WTC11 (cell line): Measurements from ENCODE around the gene KLHL30. TPM values are rescaled to one million over a fixed set of nuclear protein-coding genes. Genes with fewer than 3 reads are reported as not detected.

Source experiments
- ATAC-seq: fragments of 200-7000 bp; cut with Tn5 transposase; 2 replicates; pipeline ENCODE4 v1.10.0; 2021; ENCODE audit warnings: mild to moderate bottlenecking, moderate library complexity
- CTCF ChIA-PET: fragments of 300-600 bp; sonication (Branson Sonifier 250); formaldehyde crosslinking; loops from one replicate; lab custom pipeline; 2021; ENCODE audit warnings: antibody characterized with exemption; lab: Charles Lee
- POLR2A ChIA-PET: fragments of 350-600 bp; sonication (Branson Sonifier 250); formaldehyde crosslinking; loops from one replicate; lab custom pipeline; 2021; ENCODE audit warnings: antibody characterized with exemption; lab: Charles Lee
- DNase-seq: peaks from one replicate; pipeline ENCODE4 v3.0.0; 2021; ENCODE audit warnings: low spot score
- H3K27ac Mint-ChIP-seq: 2 replicates; pipeline ENCODE4 v1.8.0; 2021; ENCODE audit warnings: mixed read lengths
- H3K27me3 Mint-ChIP-seq: 2 replicates; pipeline ENCODE4 v1.8.0; 2021; ENCODE audit warnings: low read depth, mild to moderate bottlenecking, moderate library complexity, mixed read lengths
- H3K36me3 Mint-ChIP-seq: 2 replicates; pipeline ENCODE4 v1.8.0; 2021; ENCODE audit warnings: mixed read lengths
- H3K4me1 Mint-ChIP-seq: 2 replicates; pipeline ENCODE4 v1.8.0; 2022; ENCODE audit warnings: mixed read lengths
- H3K4me3 Mint-ChIP-seq: 2 replicates; pipeline ENCODE4 v1.8.0; 2021; ENCODE audit warnings: mild to moderate bottlenecking, moderate library complexity, mixed read lengths
- H3K9me3 Mint-ChIP-seq: 2 replicates; pipeline ENCODE4 v1.8.0; 2021; ENCODE audit warnings: mixed read lengths
- ATF1 ChIP-seq: sonication (generic); formaldehyde crosslinking; IDR thresholded peaks from 2 replicates; pipeline ENCODE4 v1.8.1; 2023; ENCODE audit warnings: mild to moderate bottlenecking, moderate library complexity, missing genetic modification reagents
- ATF6 ChIP-seq: sonication (generic); formaldehyde crosslinking; IDR thresholded peaks from 2 replicates; pipeline ENCODE4 v1.8.1; 2023; ENCODE audit warnings: mild to moderate bottlenecking, missing genetic modification reagents
- CBFB ChIP-seq: sonication (generic); formaldehyde crosslinking; IDR thresholded peaks from 2 replicates; pipeline ENCODE4 v1.8.1; 2022; ENCODE audit warnings: mild to moderate bottlenecking, low read depth, missing genetic modification reagents
- CDX4 ChIP-seq: fragments of 250-450 bp; sonication (Bioruptor Pico); IDR thresholded peaks from 2 replicates; pipeline ENCODE4 v1.9.0; 2021; ENCODE audit warnings: moderate library complexity, mild to moderate bottlenecking, inconsistent platforms, borderline replicate concordance
- CTCF ChIP-seq: fragments of 200-600 bp; IDR thresholded peaks from 2 replicates; pipeline ENCODE4 v1.8.0; 2022; ENCODE audit warnings: antibody characterized with exemption
- FOXK1 ChIP-seq: sonication (generic); formaldehyde crosslinking; IDR thresholded peaks from 2 replicates; pipeline ENCODE4 v1.8.0; 2022; ENCODE audit warnings: mild to moderate bottlenecking, moderate library complexity, missing genetic modification reagents
- NFATC4 ChIP-seq: fragments of 250-450 bp; sonication (Bioruptor Pico); IDR thresholded peaks from 2 replicates; pipeline ENCODE4 v1.9.0; 2021; ENCODE audit warnings: mild to moderate bottlenecking
- NFYB ChIP-seq: sonication (generic); formaldehyde crosslinking; conservative IDR thresholded peaks from 2 replicates; pipeline ENCODE4 v1.8.0; 2022; ENCODE audit warnings: low read depth, missing genetic modification reagents
- PRDM15 ChIP-seq: sonication (generic); formaldehyde crosslinking; IDR thresholded peaks from 2 replicates; pipeline ENCODE4 v1.8.0; 2022; ENCODE audit warnings: missing genetic modification reagents
- STAT6 ChIP-seq: sonication (generic); formaldehyde crosslinking; conservative IDR thresholded peaks from 2 replicates; pipeline ENCODE4 v1.8.1; 2023; ENCODE audit warnings: mild to moderate bottlenecking, low read depth, missing genetic modification reagents, moderate library complexity
- TEAD4 ChIP-seq: sonication (generic); formaldehyde crosslinking; IDR thresholded peaks from 2 replicates; pipeline ENCODE4 v1.8.0; 2022; ENCODE audit warnings: mild to moderate bottlenecking, missing genetic modification reagents
- USF1 ChIP-seq: sonication (generic); formaldehyde crosslinking; IDR thresholded peaks from 2 replicates; pipeline ENCODE4 v1.8.0; 2022; ENCODE audit warnings: mild to moderate bottlenecking, missing genetic modification reagents
- ZNF121 ChIP-seq: sonication (generic); formaldehyde crosslinking; IDR thresholded peaks from 2 replicates; pipeline ENCODE4 v1.8.0; 2023; ENCODE audit warnings: missing genetic modification reagents
- ZNF138 ChIP-seq: sonication (generic); formaldehyde crosslinking; conservative IDR thresholded peaks from 2 replicates; pipeline ENCODE4 v1.8.1; 2022; ENCODE audit warnings: mild to moderate bottlenecking, moderate library complexity, missing genetic modification reagents
- ZNF219 ChIP-seq: sonication (generic); formaldehyde crosslinking; IDR thresholded peaks from 2 replicates; pipeline ENCODE4 v1.8.0; 2023; ENCODE audit warnings: missing genetic modification reagents, mild to moderate bottlenecking, borderline replicate concordance
- ZNF263 ChIP-seq: sonication (generic); formaldehyde crosslinking; IDR thresholded peaks from 2 replicates; pipeline ENCODE4 v1.8.1; 2022; ENCODE audit warnings: low read depth, mild to moderate bottlenecking, moderate library complexity, missing genetic modification reagents
- ZNF281 ChIP-seq: sonication (generic); formaldehyde crosslinking; IDR thresholded peaks from 2 replicates; pipeline ENCODE4 v1.8.0; 2023; ENCODE audit warnings: mild to moderate bottlenecking, missing genetic modification reagents
- ZNF396 ChIP-seq: fragments of 250-450 bp; sonication (Bioruptor Pico); IDR thresholded peaks from 2 replicates; pipeline ENCODE4 v1.8.0; 2021; ENCODE audit warnings: mild to moderate bottlenecking, moderate library complexity, borderline replicate concordance
- total RNA-seq: library from RNA; stranded (reverse); gene quantifications from 3 replicates; pipeline ENCODE4 v1.2.3, GENCODE V29; 2021

KLHL30 gene
- total RNA-seq, 1 experiment from 2014 or later: not detected

- no peak overlapping the region for H3K27ac Mint-ChIP-seq
- no peaks in the 10 kb centered on the region for H3K4me1 Mint-ChIP-seq
- no peaks in the 10 kb centered on the region for H3K27me3 Mint-ChIP-seq
- ATAC-seq (no peak), DNase-seq (no peak)
- TF ChIP-seq CDX4 (CRISPR knock-in tag) (no peak), ZNF281 (CRISPR knock-in tag) (no peak), CTCF (no peak), TEAD4 (no peak), ZNF121 (CRISPR knock-in tag) (no peak), ATF1 (CRISPR knock-in tag) (no peak), CBFB (CRISPR knock-in tag) (no peak), PRDM15 (CRISPR knock-in tag) (no peak), NFYB (CRISPR knock-in tag) (no peak), ZNF219 (no peak), ZNF263 (no peak), ATF6 (CRISPR knock-in tag) (no peak), ZNF138 (CRISPR knock-in tag) (no peak), ZNF396 (CRISPR knock-in tag) (no peak), STAT6 (no peak), FOXK1 (CRISPR knock-in tag) (no peak), USF1 (CRISPR knock-in tag) (no peak), NFATC4 (CRISPR knock-in tag) (no peak)
- no peaks in the 10 kb centered on the region for H3K36me3 Mint-ChIP-seq
- no peaks in the 10 kb centered on the region for H3K9me3 Mint-ChIP-seq
- ChIA-PET POLR2A (no interaction called here), CTCF (interaction anchor here (1.0 kb wide), 2 partner anchors 29 to 128 kb away, joined by 3 read pairs; no protein-coding TSS in a partner anchor)
- H3K4me3 Mint-ChIP-seq: no peak overlapping the region
Measured at GRCh38 chr2:238135601-238136150, 2.8 kb upstream of the KLHL30 start.
